Activated B cell treated with CpG ODN at 0.5 μM for 24 hours (primary cell): ENCODE data around the gene KIFAP3. TPM values are rescaled to one million over a fixed set of nuclear protein-coding genes. Genes with fewer than 3 reads are reported as not detected.

Experiments
- ATAC-seq: fragments of 200-7000 bp; cut with Tn5 transposase; one replicate; pipeline ENCODE4 v1.10.0; 2021; ENCODE audit warnings: low read depth, mild to moderate bottlenecking, moderate library complexity
- CTCF ChIA-PET: fragments of 350-600 bp; sonication (Branson Sonifier 250); formaldehyde crosslinking; loops from one replicate; lab custom pipeline; 2021; ENCODE audit warnings: antibody characterized with exemption; lab: Charles Lee
- POLR2A ChIA-PET: fragments of 350-600 bp; sonication (Branson Sonifier 250); formaldehyde crosslinking; loops from one replicate; lab custom pipeline; 2021; ENCODE audit warnings: antibody characterized with exemption; lab: Charles Lee
- DNase-seq: peaks from one replicate; pipeline ENCODE4 v3.0.0; 2022
- H3K27ac Mint-ChIP-seq: one replicate; pipeline ENCODE4 v1.8.0; 2020; ENCODE audit warnings: mixed read lengths
- H3K27me3 Mint-ChIP-seq: one replicate; pipeline ENCODE4 v1.8.0; 2021; ENCODE audit warnings: mixed read lengths
- H3K36me3 Mint-ChIP-seq: one replicate; pipeline ENCODE4 v1.8.0; 2021; ENCODE audit warnings: low read depth, mixed read lengths
- H3K4me1 Mint-ChIP-seq: one replicate; pipeline ENCODE4 v1.8.0; 2021; ENCODE audit warnings: mixed read lengths
- H3K4me3 Mint-ChIP-seq: one replicate; pipeline ENCODE4 v1.8.0; 2020; ENCODE audit warnings: mild to moderate bottlenecking, mixed read lengths
- H3K9me3 Mint-ChIP-seq: one replicate; pipeline ENCODE4 v1.8.0; 2020; ENCODE audit warnings: mixed read lengths
- intact Hi-C: fragments of 100-400 bp; cut with micrococcal nuclease; formaldehyde crosslinking; loops from one replicate; pipeline ENCODE4 v1.15.1; 2024
- total RNA-seq: library from RNA; stranded (reverse); gene quantifications from 2 replicates; pipeline ENCODE4 v1.2.3, GENCODE V29; 2022
- TF ChIP-seq, protein P1 (sequence below): fragments of 200-600 bp; IDR thresholded peaks from one replicate; pipeline ENCODE4 v1.8.0; 2022; ENCODE audit warnings: antibody characterized with exemption, mild to moderate bottlenecking

Gene KIFAP3
- total RNA-seq, 1 donor from 2014 or later, result 12.7 TPM

DNA sequence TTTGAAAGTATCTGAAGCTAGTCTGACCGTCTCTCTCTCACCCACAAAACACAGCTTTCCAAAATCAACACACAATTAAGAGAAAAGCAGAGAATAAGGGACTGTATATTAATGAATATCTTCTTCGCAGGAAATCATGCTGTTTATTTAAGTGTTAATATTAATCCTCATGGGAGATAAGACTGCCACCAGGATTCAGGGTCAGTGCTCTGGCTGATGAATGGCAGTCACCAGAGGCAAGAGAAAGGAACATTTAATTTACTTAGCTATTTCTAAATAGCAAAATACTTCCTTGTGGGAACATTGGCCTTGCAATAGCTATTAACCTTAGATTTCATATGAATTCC lies 183.0 kb downstream of the KIFAP3 start:
- Mint-ChIP-seq H3K27me3 (peaks cover 2% of the 10 kb centered on the region), H3K9me3 (no peaks in the 10 kb centered on the region), H3K27ac (peak overlapping the region; percentile 77), H3K4me3 (peak overlapping the region; percentile 62), H3K36me3 (peaks cover 29% of the 10 kb centered on the region), H3K4me1 (peaks cover 42% of the 10 kb centered on the region)
- DNase-seq (no peak), ATAC-seq (no peak)
- CTCF ChIA-PET, result interaction anchor here (1.3 kb wide), 1 partner anchor 82 kb away, joined by 4 read pairs; no protein-coding TSS in a partner anchor
- intact Hi-C loops, result loop anchor here (5.0 kb wide), 5 partner anchors 179 to 1664 kb away; partner anchors contain the start of genes FMO4, SELL and SFT2D2
- TF ChIP-seq, protein P1, sequence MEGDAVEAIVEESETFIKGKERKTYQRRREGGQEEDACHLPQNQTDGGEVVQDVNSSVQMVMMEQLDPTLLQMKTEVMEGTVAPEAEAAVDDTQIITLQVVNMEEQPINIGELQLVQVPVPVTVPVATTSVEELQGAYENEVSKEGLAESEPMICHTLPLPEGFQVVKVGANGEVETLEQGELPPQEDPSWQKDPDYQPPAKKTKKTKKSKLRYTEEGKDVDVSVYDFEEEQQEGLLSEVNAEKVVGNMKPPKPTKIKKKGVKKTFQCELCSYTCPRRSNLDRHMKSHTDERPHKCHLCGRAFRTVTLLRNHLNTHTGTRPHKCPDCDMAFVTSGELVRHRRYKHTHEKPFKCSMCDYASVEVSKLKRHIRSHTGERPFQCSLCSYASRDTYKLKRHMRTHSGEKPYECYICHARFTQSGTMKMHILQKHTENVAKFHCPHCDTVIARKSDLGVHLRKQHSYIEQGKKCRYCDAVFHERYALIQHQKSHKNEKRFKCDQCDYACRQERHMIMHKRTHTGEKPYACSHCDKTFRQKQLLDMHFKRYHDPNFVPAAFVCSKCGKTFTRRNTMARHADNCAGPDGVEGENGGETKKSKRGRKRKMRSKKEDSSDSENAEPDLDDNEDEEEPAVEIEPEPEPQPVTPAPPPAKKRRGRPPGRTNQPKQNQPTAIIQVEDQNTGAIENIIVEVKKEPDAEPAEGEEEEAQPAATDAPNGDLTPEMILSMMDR, result no peak
- POLR2A ChIA-PET, result interaction anchor here (1.0 to 1.8 kb wide), 4 partner anchors 11 to 524 kb away, joined by 3 to 5 read pairs (median 4); partner anchors contain the start of genes BLZF1, KIFAP3, METTL18 and NME7

- POLR2A ChIA-PET, result interaction anchor here (0.5 to 1.8 kb wide), 6 partner anchors 11 to 523 kb away, joined by 3 to 5 read pairs (median 3); partner anchors contain the start of genes BLZF1, KIFAP3, METTL18 and NME7
- DNase-seq (no peak), ATAC-seq (peak; percentile 5)
- Mint-ChIP-seq H3K27ac (peak overlapping the region; percentile 77), H3K4me1 (peaks cover 42% of the 10 kb centered on the region), H3K36me3 (peaks cover 34% of the 10 kb centered on the region), H3K9me3 (no peaks in the 10 kb centered on the region), H3K27me3 (no peaks in the 10 kb centered on the region), H3K4me3 (peak overlapping the region; percentile 62)
- intact Hi-C loops, result loop anchor here (5.0 kb wide), 5 partner anchors 179 to 1664 kb away; partner anchors contain the start of genes FMO4, SELL and SFT2D2
- TF ChIP-seq, protein P1, result no peak
- CTCF ChIA-PET, result interaction anchor here (1.3 kb wide), 1 partner anchor 81 kb away, joined by 4 read pairs; no protein-coding TSS in a partner anchor
Measured at GRCh38 chr1:169890761-169891538, 183.5 kb downstream of the KIFAP3 start.

GRCh38 chr1:169889871-169890270 lies 184.6 kb downstream of the KIFAP3 start:
- no peak overlapping the region for H3K4me3 Mint-ChIP-seq
- intact Hi-C loops, result loop anchor here (5.0 kb wide), 5 partner anchors 178 to 1663 kb away; partner anchors contain the start of genes FMO4, SELL and SFT2D2
- TF ChIP-seq, protein P1, result no peak
- ChIA-PET CTCF (no interaction called here), POLR2A (no interaction called here)
- H3K9me3 Mint-ChIP-seq, result no peaks in the 10 kb centered on the region
- DNase-seq (no peak), ATAC-seq (no peak)
- H3K36me3 Mint-ChIP-seq, result peaks cover 43% of the 10 kb centered on the region
- no peak overlapping the region for H3K27ac Mint-ChIP-seq
- peaks cover 43% of the 10 kb centered on the region for H3K4me1 Mint-ChIP-seq
- H3K27me3 Mint-ChIP-seq, result no peaks in the 10 kb centered on the region

DNA sequence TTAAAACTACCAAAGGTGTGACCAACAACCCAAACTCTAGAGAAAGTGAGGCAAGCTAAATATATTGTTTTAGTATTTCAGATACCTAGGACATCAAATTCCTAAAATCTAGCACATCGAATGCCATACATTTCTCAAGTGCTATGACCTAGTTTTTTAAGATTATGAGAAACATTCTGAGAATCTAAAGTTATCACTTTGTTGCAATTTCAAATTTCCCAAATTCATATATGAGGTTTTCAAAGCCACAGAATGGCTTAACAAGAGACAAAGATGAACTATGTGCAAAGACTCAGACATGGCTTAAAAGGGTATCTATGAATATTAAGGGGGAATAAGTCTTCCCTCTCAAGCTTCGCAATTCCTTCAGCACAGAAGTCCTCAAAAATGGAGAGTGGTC lies 187.6 kb downstream of the KIFAP3 start:
- Mint-ChIP-seq H3K4me1 (peaks cover 35% of the 10 kb centered on the region), H3K27me3 (no peaks in the 10 kb centered on the region), H3K9me3 (no peaks in the 10 kb centered on the region), H3K36me3 (peaks cover 48% of the 10 kb centered on the region), H3K4me3 (no peak overlapping the region), H3K27ac (no peak overlapping the region)
- DNase-seq, result no peak
- no peak for ATAC-seq
- TF ChIP-seq, protein P1, result no peak
- intact Hi-C loops, result no loop called here
- ChIA-PET CTCF (no interaction called here), POLR2A (no interaction called here)

DNA sequence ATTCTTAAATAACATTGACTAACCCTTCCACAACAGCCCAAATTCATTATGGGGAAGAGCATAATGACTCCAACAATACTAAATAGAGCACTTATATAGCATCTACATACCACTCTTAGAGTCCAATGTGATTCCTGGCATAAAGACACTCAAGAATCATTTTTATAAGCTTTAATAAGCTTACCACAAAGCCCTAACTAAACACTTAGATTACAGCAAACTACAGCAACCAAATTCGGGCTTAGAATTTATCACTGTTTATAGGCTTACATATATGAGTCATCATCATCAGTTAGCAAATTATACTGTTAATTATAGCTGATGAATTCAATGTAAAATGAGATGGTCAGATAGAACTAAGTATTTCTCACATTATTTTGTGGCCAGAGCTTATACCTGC lies 188.1 kb downstream of the KIFAP3 start:
- H3K9me3 Mint-ChIP-seq, result no peaks in the 10 kb centered on the region
- DNase-seq, result no peak
- CTCF ChIA-PET, result no interaction called here
- no peak for ATAC-seq
- POLR2A ChIA-PET, result no interaction called here
- TF ChIP-seq, protein P1, result no peak
- H3K4me1 Mint-ChIP-seq, result peaks cover 33% of the 10 kb centered on the region
- no peak overlapping the region for H3K27ac Mint-ChIP-seq
- H3K4me3 Mint-ChIP-seq, result no peak overlapping the region
- no peaks in the 10 kb centered on the region for H3K27me3 Mint-ChIP-seq
- intact Hi-C loops, result no loop called here
- H3K36me3 Mint-ChIP-seq, result peaks cover 52% of the 10 kb centered on the region
